Fibroblast of skin of right biceps (primary cell): ENCODE results near the gene FBXW8.

ENCODE experiments used
- DNase-seq: peaks from one replicate; pipeline ENCODE4 v3.0.0-alpha.2; 2013

The FBXW8 gene

DNA sequence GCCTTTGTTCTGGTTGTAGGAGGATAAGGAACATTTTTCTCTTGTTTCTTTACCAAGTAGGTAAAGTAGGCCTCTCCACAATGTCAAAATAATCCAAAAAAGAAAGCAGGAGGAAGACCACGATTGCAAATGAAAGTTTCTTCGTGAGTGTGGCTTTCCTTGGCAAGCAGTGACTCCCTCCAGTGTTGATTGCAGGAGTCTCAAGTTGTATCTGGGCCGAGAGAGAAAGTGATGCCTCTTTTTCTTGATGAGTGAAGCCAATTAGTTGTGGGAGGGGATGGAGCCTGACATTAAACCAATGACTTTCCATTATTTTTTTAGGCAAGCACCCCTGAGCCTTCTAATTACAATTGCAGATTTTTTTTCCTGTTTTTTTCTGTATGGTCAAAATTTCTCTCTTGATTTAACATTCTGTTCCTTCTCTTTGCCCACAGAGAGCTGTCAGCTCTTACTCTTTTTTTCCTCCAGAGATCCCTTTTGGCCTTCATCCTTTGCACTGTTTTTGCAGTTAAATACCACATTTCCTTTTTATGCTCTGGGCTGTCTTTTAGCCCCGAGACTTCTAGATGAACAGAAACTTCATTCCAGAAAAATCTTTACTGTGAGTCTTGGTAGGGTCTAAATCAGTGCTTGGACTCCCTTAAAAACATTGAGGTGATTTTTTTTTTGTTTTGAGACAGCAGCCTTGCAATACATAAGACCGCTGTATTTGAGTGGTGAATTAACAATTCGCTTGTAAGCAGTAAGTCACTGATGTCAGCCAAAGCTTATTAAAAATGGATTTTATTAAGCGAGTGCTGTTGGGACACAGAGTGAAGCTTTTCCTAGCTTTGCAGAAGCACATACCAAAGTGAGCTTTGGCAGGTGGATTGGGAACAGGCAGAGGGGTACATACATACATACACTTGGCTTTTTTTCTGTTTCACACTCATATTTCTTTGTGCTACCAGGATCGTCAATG, 15.8 kb downstream of the FBXW8 start:
- no peak for DNase-seq

DNA sequence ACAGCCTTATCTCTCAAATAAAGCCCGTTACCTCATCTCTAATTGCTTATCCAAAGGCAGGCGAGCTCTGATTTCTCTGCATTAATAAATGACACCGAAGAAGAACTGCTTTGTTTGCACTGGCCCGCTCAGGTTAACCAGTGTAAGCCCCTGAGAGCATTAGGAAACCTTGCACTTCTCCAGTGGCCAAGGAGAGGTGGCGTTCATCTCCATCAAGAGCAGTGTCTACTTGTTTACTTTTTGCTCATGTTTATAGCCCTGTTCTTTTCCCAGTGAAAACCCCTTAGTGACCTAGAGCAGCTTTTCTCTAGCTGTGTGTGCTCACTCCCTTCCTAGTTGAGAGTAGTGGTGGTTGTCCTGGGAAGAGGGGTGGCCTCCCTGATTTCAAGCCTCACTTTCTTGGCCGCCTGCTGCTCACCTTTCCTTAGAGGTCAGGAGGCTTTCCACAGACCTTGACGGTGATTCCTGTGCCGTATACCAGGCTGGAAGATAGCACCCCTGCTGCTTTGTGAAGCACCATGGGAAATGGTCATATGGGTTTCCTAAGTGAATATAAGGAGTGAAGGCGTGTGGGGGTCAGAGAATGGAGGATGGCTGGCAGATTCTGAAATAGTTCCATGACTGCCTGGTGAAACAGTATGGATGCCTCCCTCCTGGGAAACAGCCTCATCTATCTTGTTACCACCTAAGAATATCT, 16.6 kb downstream of the FBXW8 start:
- DNase-seq, result no peak

DNA sequence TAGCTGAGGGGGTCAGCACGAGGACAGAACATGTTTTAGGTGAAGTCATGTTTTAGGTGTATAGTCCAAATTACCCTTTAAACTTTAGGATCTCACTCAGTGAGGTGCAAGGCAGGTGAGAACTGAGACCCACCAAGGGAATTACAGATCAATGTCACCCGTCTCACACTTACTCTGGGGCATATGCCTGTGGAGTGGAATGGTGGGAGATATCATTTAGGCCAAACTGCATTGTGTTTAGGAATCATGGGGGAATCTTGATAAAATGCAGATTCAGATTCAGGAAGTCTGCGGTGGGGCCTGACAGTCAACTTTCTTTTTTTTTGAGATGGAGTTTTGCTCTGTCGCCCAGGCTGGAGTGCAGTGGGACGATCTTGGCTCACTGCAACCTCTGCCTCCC, 17.8 kb downstream of the FBXW8 start:
- no peak for DNase-seq

DNA sequence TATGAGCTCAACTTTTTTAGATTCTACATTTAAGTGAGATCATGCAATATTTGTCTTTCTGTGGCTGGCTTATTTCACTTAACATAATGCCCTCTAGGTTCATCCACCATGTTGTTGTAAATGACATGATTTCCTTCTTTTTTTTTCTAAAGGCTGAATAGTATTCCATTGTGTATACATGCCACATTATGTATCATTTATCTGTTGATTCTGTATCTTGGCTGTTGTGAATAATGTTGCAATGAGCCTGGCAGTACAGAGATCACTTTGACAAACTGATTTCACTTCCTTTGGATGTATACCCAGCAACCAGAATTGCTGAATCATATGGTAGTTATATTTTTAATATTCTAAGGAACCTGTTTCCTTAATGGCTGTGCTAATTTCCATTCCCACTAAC, 19.1 kb downstream of the FBXW8 start:
- DNase-seq, result no peak

DNA sequence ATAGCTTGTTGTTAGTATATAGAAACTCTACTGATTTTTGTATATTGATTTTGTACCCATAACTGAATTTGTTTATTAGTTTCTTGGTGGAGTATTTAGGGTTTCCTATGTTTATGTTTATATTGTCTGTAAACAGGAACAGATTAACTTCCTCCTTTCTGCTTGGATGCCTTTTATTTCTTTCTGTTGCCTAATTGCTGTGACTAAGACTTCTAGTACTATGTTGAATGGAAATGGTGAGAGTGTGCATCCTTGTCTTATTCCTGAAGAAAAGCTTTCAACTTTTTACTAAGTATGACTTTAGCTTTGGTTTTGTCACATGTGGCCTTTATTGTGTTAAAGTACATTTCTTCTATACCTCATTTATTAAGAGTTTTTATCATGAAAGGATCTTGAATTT, 20.9 kb downstream of the FBXW8 start:
- no peak for DNase-seq

DNA sequence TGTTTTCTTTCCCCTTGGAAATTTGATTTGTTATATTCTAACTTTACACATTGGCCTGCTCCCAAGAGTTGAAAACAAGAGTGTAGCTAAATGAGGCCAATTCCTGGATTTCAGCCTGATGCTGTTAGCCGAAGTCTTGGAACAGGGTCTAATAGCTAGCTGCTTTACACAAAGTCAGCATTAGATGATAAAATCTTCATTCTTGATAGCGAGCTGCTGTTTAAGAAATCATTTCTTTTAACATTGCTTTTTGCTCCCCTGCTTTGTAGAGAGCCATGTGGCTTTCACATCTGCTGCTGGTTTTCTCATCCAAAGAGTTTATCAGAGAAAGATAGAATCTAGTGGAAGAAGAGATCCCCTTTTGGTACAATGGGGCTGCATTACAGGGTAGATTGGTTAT, 22.3 kb downstream of the FBXW8 start:
- DNase-seq, result no peak

DNA sequence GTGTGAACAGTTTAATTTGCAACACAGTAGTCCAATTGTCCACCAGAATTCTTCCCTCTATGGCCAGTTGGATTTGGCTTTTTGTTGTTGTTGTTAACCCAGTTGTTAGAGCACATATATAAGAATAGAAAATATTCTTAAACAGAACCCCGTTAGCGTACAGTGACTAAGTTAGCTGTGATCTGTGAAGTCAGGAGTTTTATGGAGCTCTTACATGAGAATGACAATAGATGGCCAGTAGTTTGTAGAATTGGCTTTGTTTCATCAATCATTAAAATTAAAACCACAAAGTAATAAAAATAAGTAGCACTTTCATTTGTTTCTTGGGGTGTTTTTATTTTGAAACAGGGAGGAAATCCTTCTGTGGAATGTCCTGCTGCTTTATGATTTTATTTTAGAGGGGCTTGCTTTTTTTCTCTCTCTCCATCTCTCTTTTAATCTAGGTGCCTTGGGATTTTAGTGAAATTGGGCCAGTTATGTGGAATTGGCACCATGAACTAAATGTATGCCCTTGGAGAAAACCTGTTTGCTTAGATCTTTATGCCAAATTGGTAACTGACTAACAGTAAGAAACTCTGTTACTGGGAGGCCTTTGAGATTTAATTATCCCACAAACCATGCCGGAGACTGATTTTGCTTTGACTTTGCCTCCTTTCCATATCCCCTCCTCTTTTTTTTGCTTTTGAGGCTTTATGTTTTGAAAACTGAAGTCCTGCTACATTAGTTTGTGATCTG, 22.9 kb downstream of the FBXW8 start:
- DNase-seq, result no peak

DNA sequence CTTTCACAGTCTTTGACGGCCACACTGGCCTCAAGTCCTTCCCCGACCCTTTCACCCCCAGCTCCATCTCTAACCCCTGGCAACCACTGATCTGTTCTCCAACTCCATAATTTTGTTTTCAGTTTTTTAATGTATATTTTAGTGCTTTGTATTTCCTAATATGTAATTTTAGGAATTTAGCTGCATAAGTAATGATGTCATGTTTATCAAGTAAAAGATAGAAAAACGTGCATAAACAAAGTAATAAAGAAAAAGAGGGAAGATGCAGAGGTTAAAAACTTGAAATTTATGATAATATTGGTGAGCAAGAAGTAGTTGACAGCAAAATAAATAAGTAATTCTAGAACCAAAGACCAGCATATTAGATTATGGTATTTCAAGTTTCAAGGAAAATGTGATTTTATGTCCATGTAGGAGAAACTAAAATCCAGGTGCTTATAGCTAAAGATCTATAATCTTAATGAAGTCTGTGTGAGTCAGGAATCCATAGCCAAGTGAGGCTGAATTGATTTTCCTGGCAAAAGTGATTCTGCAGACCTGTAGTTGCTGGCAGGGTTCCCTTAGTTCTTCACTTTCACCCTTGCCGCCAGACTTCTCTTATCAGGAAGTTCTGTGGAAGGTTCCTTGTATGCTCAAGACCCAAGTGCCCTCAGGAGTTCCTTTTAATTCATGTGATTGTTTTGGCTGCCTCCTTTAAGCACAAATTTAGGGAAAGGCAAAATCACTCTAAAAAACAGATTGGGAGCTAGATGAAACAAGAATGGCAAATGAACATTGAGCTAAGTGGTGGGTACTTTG, 24.4 kb downstream of the FBXW8 start:
- DNase-seq, result no peak

DNA sequence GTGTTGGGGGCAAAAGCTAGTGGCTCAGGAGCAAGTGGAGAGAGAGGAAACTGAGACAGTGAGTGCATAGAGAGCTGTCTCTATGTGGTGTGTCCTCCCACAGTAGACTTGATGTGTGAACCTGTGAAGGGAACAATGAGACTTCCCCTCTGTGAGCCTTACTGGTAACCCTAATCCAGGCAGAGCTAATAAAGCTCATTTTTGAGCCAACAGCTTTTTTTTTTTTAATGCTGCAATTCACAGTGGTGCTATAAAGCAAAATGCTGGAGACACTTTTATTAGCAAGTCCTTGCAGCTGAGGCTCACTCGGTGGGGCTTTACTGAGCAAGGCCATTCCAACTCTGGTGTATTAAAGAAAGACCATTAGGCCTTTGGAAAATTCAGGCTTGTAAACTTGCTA, 26.9 kb downstream of the FBXW8 start:
- DNase-seq, result no peak

DNA sequence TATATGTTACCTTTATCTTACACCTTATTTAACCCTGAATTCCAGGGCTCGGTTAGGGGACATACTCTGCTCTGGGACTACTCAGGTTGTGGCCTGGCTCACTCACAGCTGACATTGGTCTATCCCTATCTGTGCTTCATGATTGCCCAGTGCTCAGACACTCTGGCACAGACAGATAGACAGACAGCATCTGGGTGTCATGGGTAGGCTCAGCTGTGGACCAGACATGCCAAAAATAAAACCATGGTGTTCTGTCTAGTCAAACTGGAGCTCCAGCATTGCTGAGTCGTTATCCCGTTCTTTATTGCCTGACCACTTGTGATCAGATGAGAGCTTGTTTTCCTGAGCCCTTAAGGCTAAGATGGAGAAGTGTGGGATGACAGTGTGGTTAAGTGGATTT, 29.0 kb downstream of the FBXW8 start:
- no peak for DNase-seq

DNA sequence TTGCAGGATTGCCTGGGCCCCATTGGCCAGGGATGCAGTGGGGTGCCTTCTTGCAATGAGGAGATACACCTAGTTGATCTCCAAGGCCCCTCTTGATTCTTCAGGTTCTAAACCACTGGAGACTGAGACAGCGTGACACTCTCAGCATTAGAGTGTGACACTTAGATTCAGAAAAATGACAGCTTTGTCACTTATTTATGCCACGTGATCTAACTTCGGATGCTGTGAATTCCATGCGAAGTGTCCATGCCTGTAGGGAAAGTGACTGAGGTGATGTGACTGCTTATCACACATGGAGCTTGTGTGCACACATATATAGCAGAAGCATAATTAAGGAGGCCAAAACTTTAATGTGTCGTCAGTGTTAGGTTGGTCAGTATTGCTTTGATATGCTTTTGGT, 30.4 kb downstream of the FBXW8 start:
- DNase-seq, result no peak

DNA sequence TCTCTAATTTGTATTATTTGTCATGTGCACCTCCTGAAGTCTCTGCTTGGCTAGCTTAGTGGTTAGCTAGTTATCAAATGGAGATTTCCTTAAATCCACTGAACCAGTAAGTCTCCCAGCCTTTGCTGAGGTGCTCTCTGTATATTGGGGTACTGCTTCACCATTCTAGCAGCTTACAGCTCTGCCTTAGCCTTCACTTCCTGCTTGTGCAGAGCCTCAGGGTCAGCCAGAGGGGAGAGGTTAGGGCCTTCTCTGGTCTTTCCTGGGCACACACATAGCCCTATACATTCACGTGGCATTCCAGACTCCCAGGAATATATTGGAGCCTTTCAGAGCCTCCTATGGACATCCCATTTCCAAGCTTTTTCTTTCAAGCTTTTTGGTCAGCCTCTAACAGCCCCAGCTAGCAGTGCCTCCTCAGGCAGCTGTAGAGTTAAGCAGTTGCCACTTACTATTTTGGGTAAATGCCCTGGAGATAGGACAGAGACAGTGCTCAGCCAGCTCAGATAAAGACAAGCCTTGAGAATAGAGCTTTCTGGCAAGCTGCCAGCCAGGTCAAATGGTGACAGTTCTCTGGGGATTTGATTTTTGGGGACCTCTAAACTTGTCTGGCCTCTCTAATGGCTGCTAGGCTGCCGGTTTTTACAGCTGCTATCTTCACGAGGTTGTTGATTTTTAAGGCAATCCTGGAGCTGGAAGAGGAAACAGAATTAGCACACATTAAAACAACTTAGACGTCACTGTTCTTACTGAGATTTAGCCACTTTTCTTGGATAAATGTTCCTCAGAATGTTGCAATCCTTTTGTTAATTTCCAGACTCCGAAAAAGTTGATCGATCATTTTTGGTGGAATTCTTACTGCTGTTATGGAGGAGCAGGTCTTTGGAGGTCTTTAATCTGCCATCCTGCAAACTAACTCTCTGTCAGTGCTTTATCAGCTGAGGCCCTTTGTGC, 32.9 kb downstream of the FBXW8 start:
- DNase-seq, result no peak

DNA sequence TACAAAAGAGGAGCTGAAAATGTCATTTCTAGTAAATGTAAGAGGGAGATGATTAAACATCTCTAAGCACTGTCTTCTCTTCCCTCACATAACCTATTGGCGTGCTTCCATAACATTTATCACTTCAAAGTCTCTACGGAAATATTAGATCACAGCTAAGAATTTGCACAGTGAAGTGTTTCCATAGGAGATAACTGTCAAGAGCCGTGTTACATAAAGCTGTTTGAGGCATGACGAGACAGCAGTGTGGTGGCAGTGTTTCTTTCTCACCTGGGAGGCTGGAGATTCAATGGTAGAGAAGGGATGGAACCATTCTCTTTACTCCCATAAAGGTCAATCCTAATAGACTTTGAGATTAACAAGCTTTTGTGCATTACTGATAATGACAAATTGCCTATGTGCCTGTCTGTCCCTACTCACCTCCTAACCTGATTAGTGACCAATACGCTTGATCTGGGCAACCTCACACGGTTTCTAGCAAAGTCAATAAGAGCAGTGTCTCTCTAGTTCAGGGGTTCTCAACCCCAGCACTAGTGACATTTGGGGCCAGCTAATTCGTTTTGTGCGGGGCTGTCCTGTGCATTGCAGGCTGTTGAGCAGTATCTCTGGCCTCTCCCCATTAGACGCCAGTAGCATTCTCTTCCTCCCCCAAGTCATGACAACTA, 35.3 kb downstream of the FBXW8 start:
- DNase-seq, result no peak

DNA sequence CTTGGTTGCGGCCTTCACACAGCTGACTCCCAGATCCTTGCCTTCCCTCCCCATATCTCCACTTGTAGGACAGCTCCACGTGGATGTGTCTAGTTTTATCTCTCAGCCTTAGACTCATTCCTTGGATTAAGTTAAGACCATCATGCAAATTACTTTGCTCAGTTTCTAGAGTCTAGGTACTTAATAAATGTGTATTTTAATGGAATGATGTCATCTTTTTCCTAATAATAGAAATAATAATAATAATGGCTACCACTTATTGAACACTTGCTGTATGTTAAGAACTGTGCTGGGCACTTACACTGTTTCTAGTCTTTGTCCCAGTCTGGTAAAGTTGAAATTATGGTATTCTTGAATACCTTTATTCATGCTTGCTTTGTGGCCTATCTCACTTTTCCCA, 37.5 kb downstream of the FBXW8 start:
- no peak for DNase-seq

DNA sequence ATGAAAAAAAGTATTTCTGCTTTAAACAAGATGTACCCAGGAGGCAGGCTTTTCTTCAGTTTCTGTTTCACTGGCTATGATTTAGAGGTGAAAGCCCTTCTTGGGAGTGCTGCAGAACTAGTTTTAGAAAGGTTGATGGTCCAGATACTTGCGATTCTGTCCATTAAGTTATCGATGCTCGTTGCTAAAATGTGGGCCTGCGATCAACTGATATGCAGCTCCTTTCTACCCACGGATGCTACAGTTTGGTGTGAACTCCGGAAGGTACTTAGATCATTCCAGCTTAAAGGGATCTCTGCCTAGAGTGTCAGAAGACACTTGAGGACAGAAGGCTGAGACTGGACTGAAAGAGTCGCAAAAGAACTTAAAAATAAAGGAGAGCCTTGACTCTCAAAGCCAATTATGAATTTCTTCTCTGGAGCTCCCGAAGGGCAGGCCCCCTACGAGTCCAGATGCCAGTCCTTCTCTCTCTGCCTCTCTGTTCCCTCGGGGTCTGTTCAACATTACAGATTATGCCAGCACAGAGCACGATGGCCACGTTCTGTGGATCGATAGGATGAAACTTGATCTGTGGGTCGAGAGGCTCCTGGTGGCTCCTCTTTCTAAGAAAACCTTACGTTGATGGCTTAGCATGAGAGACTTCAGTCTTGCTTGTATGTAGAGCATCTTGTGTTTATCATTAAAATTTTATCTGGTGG, 40.0 kb downstream of the FBXW8 start:
- no peak for DNase-seq

DNA sequence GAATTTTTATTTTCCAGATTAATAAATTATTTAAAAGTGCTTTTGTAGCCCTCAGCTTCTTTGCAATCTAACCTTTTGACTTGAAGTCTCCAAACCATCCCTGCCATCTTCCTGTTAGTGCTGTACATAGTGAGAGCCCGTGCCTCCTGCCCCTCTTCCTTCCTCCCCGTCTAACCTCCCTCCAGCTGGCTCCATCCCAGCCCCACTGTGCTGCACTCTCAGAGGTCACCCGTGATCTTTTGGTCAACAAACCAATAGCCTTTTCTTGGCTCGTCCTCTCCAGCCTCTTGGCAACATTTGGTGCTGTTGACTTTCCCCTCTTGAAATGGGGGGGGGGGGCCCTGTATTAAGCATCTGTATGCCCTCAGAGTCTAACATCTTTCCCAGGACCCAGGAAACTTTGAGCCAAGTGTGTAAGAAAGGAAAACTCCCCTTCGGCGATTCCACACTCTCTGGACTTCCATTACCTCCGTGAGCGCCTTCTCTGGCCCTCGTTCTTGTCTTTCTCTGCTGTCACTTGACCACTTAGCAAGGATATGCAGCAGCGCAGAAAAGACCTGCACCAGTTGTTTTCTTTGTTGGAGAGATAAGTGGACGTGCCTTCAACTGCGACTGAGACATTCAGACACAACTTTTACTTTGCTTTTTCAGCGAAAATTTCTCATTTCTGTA, 44.1 kb downstream of the FBXW8 start:
- no peak for DNase-seq

DNA sequence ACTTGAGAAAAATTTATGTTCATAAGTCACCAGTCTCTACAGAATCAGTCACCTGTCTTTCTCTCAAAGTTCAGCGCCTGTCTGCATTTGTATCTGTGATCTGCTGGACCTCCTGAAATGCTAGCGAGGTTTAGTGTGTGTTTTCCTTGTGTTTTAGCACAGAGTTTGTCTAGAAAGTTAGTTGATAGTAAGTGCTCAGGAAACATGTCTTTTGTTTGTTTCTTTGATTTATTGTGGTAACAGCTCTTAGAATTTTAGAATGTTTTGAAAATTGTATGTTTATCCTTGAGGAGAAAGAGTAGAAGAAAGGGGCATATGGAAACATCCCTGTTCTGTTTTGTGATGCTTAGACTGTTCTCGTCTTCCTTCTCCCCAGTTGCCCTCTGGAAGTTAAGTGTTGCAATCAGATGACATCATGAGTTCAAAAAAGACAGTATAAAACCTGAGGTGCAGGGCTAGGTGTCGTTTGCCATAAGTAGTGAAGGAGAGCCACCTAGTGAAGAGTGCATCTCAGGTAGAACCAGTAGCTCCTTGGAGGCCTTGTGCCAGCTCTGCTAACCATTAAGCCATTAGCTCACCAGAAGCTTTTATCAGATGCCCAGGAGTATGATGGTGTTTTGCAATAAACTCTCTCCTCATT, 44.8 kb downstream of the FBXW8 start:
- no peak for DNase-seq

DNA sequence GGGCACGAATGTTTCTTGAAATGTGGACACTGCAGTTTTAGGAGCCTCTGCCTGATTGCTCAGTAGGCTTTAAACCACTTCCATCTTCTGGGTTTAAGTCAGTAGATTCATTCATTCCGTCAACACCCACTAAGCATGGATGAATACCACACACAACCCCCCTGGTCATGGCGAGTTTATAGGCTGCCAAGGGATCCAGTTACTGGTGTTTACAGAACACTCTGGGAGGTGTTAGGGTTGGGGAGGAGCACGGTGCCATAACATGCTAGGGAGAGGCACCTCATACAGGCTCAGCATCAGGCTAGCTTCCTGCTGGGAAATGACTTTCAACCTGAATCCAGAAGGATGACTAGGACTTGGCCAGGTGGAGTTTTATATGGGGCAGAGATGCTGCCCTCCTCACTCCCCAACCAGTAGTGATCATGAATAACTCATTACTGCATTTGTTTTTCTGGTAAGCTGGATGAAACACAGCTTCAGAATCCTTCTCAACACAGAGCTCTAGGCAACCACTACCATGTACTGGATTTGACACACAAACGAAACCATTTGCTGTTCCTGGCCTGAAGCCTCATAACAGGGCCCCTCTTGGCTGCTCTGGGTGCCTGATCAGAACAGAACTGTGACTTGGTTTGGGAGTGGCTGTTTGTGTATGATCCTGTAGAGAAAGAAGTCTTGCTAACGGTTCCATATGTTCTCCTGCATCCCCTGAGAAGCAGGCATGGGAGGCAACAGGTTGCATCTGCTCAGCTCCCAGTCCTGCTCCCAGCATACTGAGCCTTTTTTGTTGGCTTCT, 47.9 kb downstream of the FBXW8 start:
- DNase-seq, result peak; percentile 20

DNA sequence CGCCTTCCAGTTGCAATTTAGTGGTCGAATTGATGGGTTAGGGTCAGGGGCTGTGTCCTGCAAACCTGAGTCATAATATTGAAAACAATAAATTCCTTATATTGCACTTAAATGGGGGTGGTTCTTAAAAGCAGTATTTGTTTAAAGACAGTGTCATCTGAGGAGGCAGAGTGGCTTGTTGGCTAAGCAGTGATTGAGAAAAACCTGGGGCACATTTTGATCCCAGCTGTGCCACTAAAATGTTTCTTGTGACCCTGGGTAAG, 48.4 kb downstream of the FBXW8 start:
- no peak for DNase-seq
